Upper lobe of right lung (tissue), 1 donor: ENCODE data around the gene STH. TPM values are rescaled to one million over a fixed set of nuclear protein-coding genes. Genes with fewer than 3 reads are reported as not detected.

ENCODE experiments used
- ATAC-seq: fragments of 200-7000 bp; cut with Tn5 transposase; one replicate; pipeline ENCODE4 v1.9.1; 2020; ENCODE audit warnings: mild to moderate bottlenecking, moderate library complexity
- DNase-seq: peaks from one replicate; pipeline ENCODE4 v3.0.0-alpha.2; 2020
- H3K27ac ChIP-seq: fragments of 200-600 bp; one replicate; pipeline ENCODE4 v1.8.0; 2022
- H3K27me3 ChIP-seq: fragments of 200-600 bp; one replicate; pipeline ENCODE4 v1.8.0; 2022; ENCODE audit warnings: mild to moderate bottlenecking
- H3K36me3 ChIP-seq: fragments of 200-600 bp; one replicate; pipeline ENCODE4 v1.8.0; 2022
- H3K4me1 ChIP-seq: fragments of 200-600 bp; one replicate; pipeline ENCODE4 v1.8.0; 2022
- H3K4me3 ChIP-seq: fragments of 200-600 bp; one replicate; pipeline ENCODE4 v1.8.0; 2022; ENCODE audit warnings: mild to moderate bottlenecking
- H3K9me3 ChIP-seq: fragments of 200-600 bp; one replicate; pipeline ENCODE4 v1.8.0; 2022
- intact Hi-C: fragments of 100-400 bp; cut with DNase I; formaldehyde crosslinking; loops from one replicate; pipeline ENCODE4 v1.11.0; 2022
- total RNA-seq: library from RNA; stranded (reverse); fragmentation: NEBNext Ultra II Directional; extraction: Animal tissue kit (Norgen Biotek cat#: 25700); gene quantifications from one replicate; pipeline ENCODE4 v1.2.1, GENCODE V29; 2021
- TF ChIP-seq, protein P1 (sequence below): fragments of 200-600 bp; IDR thresholded peaks from one replicate; pipeline ENCODE4 v1.8.0; 2022; ENCODE audit warnings: antibody characterized with exemption
- donor health status: DM: no; HTN: yes; CAD: no; lungs with severe emphysema.

The STH gene
- total RNA-seq, 1 donor from 2014 or later = not detected

DNA sequence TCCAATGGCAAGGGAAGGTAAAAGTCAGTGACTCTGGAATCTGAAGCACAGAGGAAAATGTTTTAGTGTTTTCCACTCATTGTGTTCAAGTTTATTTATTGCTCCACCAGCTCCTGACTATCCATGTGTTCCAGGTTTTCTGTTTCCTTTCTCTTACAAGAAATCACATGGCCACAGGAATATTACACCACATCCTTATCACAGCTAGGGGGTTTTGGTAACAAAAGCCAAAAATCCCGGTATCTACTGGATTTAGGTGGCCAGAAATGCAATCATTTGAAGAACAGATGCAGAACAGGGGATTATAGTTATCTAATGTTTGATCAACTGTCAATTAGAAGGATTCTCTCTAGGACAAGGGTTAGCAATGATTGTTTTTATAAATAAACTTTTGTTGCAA, 47.9 kb downstream of the STH start:
- DNase-seq = no peak
- Histone ChIP-seq H3K4me3 (no peak overlapping the region), H3K36me3 (peaks cover 79% of the 10 kb centered on the region), H3K27ac (no peak overlapping the region), H3K27me3 (no peaks in the 10 kb centered on the region), H3K4me1 (peaks cover 27% of the 10 kb centered on the region), H3K9me3 (no peaks in the 10 kb centered on the region)
- TF ChIP-seq, protein P1, sequence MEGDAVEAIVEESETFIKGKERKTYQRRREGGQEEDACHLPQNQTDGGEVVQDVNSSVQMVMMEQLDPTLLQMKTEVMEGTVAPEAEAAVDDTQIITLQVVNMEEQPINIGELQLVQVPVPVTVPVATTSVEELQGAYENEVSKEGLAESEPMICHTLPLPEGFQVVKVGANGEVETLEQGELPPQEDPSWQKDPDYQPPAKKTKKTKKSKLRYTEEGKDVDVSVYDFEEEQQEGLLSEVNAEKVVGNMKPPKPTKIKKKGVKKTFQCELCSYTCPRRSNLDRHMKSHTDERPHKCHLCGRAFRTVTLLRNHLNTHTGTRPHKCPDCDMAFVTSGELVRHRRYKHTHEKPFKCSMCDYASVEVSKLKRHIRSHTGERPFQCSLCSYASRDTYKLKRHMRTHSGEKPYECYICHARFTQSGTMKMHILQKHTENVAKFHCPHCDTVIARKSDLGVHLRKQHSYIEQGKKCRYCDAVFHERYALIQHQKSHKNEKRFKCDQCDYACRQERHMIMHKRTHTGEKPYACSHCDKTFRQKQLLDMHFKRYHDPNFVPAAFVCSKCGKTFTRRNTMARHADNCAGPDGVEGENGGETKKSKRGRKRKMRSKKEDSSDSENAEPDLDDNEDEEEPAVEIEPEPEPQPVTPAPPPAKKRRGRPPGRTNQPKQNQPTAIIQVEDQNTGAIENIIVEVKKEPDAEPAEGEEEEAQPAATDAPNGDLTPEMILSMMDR = no peak
- intact Hi-C loops = loop anchor here (10.0 kb wide), 1 partner anchor 148 kb away; the partner anchor contains the start of gene KANSL1
- no peak for ATAC-seq

DNA sequence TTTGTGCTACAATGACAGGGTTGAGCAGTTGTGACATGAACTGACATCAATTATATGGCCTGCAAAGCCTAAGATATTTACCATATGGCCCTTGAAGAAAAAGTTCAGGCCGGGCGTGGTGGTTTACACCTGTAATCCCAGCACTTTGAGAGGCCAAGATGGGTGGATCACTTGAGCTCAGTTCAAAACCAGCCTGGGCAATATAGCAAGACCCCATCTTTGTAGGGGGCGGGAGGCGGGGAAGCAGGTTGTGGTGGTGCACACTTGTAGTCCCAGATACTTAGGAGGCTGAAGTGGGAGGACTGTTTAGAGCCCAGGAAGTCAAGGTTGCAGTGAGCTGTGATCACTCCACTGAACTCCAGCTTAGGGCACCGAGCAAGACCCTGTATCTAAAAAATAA, 48.3 kb downstream of the STH start:
- H3K4me3 ChIP-seq = no peak overlapping the region
- TF ChIP-seq, protein P1 = no peak
- no peaks in the 10 kb centered on the region for H3K27me3 ChIP-seq
- H3K27ac ChIP-seq = no peak overlapping the region
- DNase-seq (no peak), ATAC-seq (no peak)
- peaks cover 27% of the 10 kb centered on the region for H3K4me1 ChIP-seq
- H3K9me3 ChIP-seq = no peaks in the 10 kb centered on the region
- intact Hi-C loops = loop anchor here (10.0 kb wide), 1 partner anchor 147 kb away; the partner anchor contains the start of gene KANSL1
- peaks cover 74% of the 10 kb centered on the region for H3K36me3 ChIP-seq

DNA sequence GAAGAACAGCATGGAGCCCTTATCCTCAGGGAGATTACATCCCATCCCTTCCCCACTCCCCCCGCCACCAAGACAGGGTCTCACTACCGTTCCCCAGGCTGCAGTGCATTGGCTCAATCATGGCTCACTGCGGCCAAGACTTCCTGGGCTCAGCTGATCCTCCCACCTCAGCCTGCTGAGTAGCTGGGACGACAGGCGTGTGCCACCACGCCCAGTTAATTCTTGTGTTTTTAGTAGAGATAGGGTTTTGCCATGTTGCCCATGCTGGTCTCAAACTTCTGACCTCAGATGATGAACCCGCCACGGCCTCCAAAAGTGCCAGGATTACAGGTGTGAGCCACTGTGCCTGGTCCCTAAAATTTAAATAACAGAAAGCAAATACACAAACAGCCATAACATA, 48.8 kb downstream of the STH start:
- DNase-seq = no peak
- Histone ChIP-seq H3K4me1 (peaks cover 27% of the 10 kb centered on the region), H3K36me3 (peaks cover 72% of the 10 kb centered on the region), H3K27ac (no peak overlapping the region), H3K4me3 (no peak overlapping the region), H3K9me3 (no peaks in the 10 kb centered on the region), H3K27me3 (no peaks in the 10 kb centered on the region)
- no peak for ATAC-seq
- TF ChIP-seq, protein P1 = no peak
- intact Hi-C loops = loop anchor here (10.0 kb wide), 1 partner anchor 147 kb away; the partner anchor contains the start of gene KANSL1

Other genes starting within 250 kb of the STH start
- gene CRHR1, start 214.9 kb upstream of the STH start, total RNA-seq = not detected
- gene SPPL2C, start 154.4 kb upstream of the STH start, total RNA-seq = not detected
- gene MAPT, start 104.7 kb upstream of the STH start, total RNA-seq = 5.1 TPM
- gene KANSL1, start 194.2 kb downstream of the STH start, total RNA-seq = 69.8 TPM